ENCODE measurements around the gene HBG2.

The HBG2 gene

GRCh38 chr11:5239046-5239445 lies 15.5 kb downstream of the HBG2 start:
- no peak overlapping the region for H3K4me3 Mint-ChIP-seq
- no peaks in the 10 kb centered on the region for H3K4me1 Mint-ChIP-seq (ENCODE audit: low read depth in 2 of 2)
- H3K36me3 Mint-ChIP-seq (ENCODE audit: insufficient read depth), result no peaks in the 10 kb centered on the region
- ATAC-seq (replicated peaks) (no peak), DNase-seq (no peak)
- peaks cover 0 to 8% of the 10 kb centered on the region in 2 donors for H3K27me3 Mint-ChIP-seq
- no peaks in the 10 kb centered on the region for H3K9me3 Mint-ChIP-seq
- H3K27ac Mint-ChIP-seq, result no peak overlapping the region

- no peak for ATAC-seq (replicated peaks)
- Mint-ChIP-seq H3K4me3 (no peak overlapping the region), H3K27ac (no peak overlapping the region), H3K9me3 (no peaks in the 10 kb centered on the region), H3K4me1 (ENCODE audit: low read depth in 2 of 2) (no peaks in the 10 kb centered on the region), H3K27me3 (peaks cover 0 to 8% of the 10 kb centered on the region in 2 donors), H3K36me3 (ENCODE audit: insufficient read depth) (no peaks in the 10 kb centered on the region)
- DNase-seq, result no peak
These were observed 16.1 kb downstream of the HBG2 start for GRCh38 chr11:5238486-5238885.

GRCh38 chr11:5237420-5237819 lies 17.2 kb downstream of the HBG2 start:
- no peak overlapping the region for H3K27ac Mint-ChIP-seq
- no peaks in the 10 kb centered on the region for H3K9me3 Mint-ChIP-seq
- DNase-seq (no peak), ATAC-seq (replicated peaks) (no peak)
- H3K4me1 Mint-ChIP-seq (ENCODE audit: low read depth in 2 of 2), result no peaks in the 10 kb centered on the region
- peaks cover 0 to 8% of the 10 kb centered on the region in 2 donors for H3K27me3 Mint-ChIP-seq
- no peak overlapping the region for H3K4me3 Mint-ChIP-seq
- H3K36me3 Mint-ChIP-seq (ENCODE audit: insufficient read depth), result no peaks in the 10 kb centered on the region

- peaks cover 0 to 8% of the 10 kb centered on the region in 2 donors for H3K27me3 Mint-ChIP-seq
- ATAC-seq (replicated peaks) (no peak), DNase-seq (no peak)
- H3K36me3 Mint-ChIP-seq (ENCODE audit: insufficient read depth), result no peaks in the 10 kb centered on the region
- no peaks in the 10 kb centered on the region for H3K4me1 Mint-ChIP-seq (ENCODE audit: low read depth in 2 of 2)
- no peak overlapping the region for H3K4me3 Mint-ChIP-seq
- H3K27ac Mint-ChIP-seq, result no peak overlapping the region
- no peaks in the 10 kb centered on the region for H3K9me3 Mint-ChIP-seq
These were observed 19.1 kb downstream of the HBG2 start for GRCh38 chr11:5235364-5236095.

GRCh38 chr11:5234381-5234834 lies 20.2 kb downstream of the HBG2 start, which contains the start of gene HBD:
HBD (minus strand) TSS chr11:5234483; CDS start chr11:5234433, 50 bp downstream.
- Mint-ChIP-seq H3K36me3 (ENCODE audit: insufficient read depth) (no peaks in the 10 kb centered on the region), H3K4me1 (ENCODE audit: low read depth in 2 of 2) (no peaks in the 10 kb centered on the region), H3K4me3 (no peak within 1 kb of the TSS), H3K27ac (no peak within 1 kb of the TSS), H3K9me3 (no peaks in the 10 kb centered on the region), H3K27me3 (peaks cover 0 to 8% of the 10 kb centered on the region in 2 donors)
- DNase-seq (no peak), ATAC-seq (replicated peaks) (no peak)

GRCh38 chr11:5233307-5233706 lies 21.3 kb downstream of the HBG2 start:
- ATAC-seq (replicated peaks), result no peak
- no peak overlapping the region for H3K27ac Mint-ChIP-seq

GRCh38 chr11:5232821-5233220 lies 21.8 kb downstream of the HBG2 start:
- H3K4me3 Mint-ChIP-seq, result no peak overlapping the region
- no peak overlapping the region for H3K27ac Mint-ChIP-seq
- no peaks in the 10 kb centered on the region for H3K9me3 Mint-ChIP-seq
- no peaks in the 10 kb centered on the region for H3K4me1 Mint-ChIP-seq (ENCODE audit: low read depth in 2 of 2)
- no peaks in the 10 kb centered on the region for H3K36me3 Mint-ChIP-seq (ENCODE audit: insufficient read depth)
- DNase-seq (no peak), ATAC-seq (replicated peaks) (no peak)
- peaks cover 0 to 8% of the 10 kb centered on the region in 2 donors for H3K27me3 Mint-ChIP-seq

More at GRCh38 chr11:5233307-5233706, 21.3 kb downstream of the HBG2 start:
- Mint-ChIP-seq H3K4me3 (no peak overlapping the region), H3K9me3 (no peaks in the 10 kb centered on the region), H3K4me1 (ENCODE audit: low read depth in 2 of 2) (no peaks in the 10 kb centered on the region), H3K27me3 (peaks cover 0 to 8% of the 10 kb centered on the region in 2 donors), H3K36me3 (ENCODE audit: insufficient read depth) (no peaks in the 10 kb centered on the region)
- DNase-seq, result no peak

- no peak for DNase-seq
- H3K36me3 Mint-ChIP-seq (ENCODE audit: insufficient read depth), result no peaks in the 10 kb centered on the region
These were observed 22.4 kb downstream of the HBG2 start for GRCh38 chr11:5232176-5232575.

GRCh38 chr11:5231111-5231510 lies 23.5 kb downstream of the HBG2 start:
- Mint-ChIP-seq H3K27ac (no peak overlapping the region), H3K27me3 (peaks cover 0 to 8% of the 10 kb centered on the region in 2 donors), H3K4me3 (no peak overlapping the region), H3K9me3 (no peaks in the 10 kb centered on the region), H3K36me3 (ENCODE audit: insufficient read depth) (no peaks in the 10 kb centered on the region), H3K4me1 (ENCODE audit: low read depth in 2 of 2) (no peaks in the 10 kb centered on the region)
- ATAC-seq (replicated peaks) (no peak), DNase-seq (no peak)

More at GRCh38 chr11:5232176-5232575, 22.4 kb downstream of the HBG2 start:
- Mint-ChIP-seq H3K9me3 (no peaks in the 10 kb centered on the region), H3K27me3 (peaks cover 0 to 8% of the 10 kb centered on the region in 2 donors), H3K4me1 (ENCODE audit: low read depth in 2 of 2) (no peaks in the 10 kb centered on the region), H3K4me3 (no peak overlapping the region), H3K27ac (no peak overlapping the region)
- ATAC-seq (replicated peaks), result no peak

- H3K4me3 Mint-ChIP-seq, result no peak overlapping the region
- H3K27ac Mint-ChIP-seq, result no peak overlapping the region
- no peak for ATAC-seq (replicated peaks)
- no peaks in the 10 kb centered on the region for H3K9me3 Mint-ChIP-seq
- no peaks in the 10 kb centered on the region for H3K4me1 Mint-ChIP-seq (ENCODE audit: low read depth in 2 of 2)
- no peaks in the 10 kb centered on the region for H3K36me3 Mint-ChIP-seq (ENCODE audit: insufficient read depth)
- DNase-seq, result no peak
- H3K27me3 Mint-ChIP-seq, result peaks cover 0 to 3% of the 10 kb centered on the region in 2 donors
These were observed 24.3 kb downstream of the HBG2 start for GRCh38 chr11:5230266-5230665.

GRCh38 chr11:5229796-5230195 lies 24.8 kb downstream of the HBG2 start:
- no peak for DNase-seq
- Mint-ChIP-seq H3K4me1 (ENCODE audit: low read depth in 2 of 2) (no peaks in the 10 kb centered on the region), H3K9me3 (no peaks in the 10 kb centered on the region), H3K27me3 (no peaks in the 10 kb centered on the region), H3K27ac (no peak overlapping the region), H3K36me3 (ENCODE audit: insufficient read depth) (no peaks in the 10 kb centered on the region), H3K4me3 (no peak overlapping the region)
- ATAC-seq (replicated peaks), result no peak

- DNase-seq, result no peak
- H3K4me1 Mint-ChIP-seq (ENCODE audit: low read depth in 2 of 2), result no peaks in the 10 kb centered on the region
- no peaks in the 10 kb centered on the region for H3K36me3 Mint-ChIP-seq (ENCODE audit: insufficient read depth)
- no peak overlapping the region for H3K4me3 Mint-ChIP-seq
- no peaks in the 10 kb centered on the region for H3K27me3 Mint-ChIP-seq
- no peak overlapping the region for H3K27ac Mint-ChIP-seq
- H3K9me3 Mint-ChIP-seq, result no peaks in the 10 kb centered on the region
- ATAC-seq (replicated peaks), result no peak
These were observed 25.2 kb downstream of the HBG2 start for GRCh38 chr11:5229356-5229755.

- ATAC-seq (replicated peaks) (no peak), DNase-seq (no peak)
- Mint-ChIP-seq H3K4me1 (ENCODE audit: low read depth in 2 of 2) (no peaks in the 10 kb centered on the region), H3K4me3 (no peak overlapping the region), H3K36me3 (ENCODE audit: insufficient read depth) (no peaks in the 10 kb centered on the region), H3K27ac (no peak overlapping the region), H3K27me3 (no peaks in the 10 kb centered on the region), H3K9me3 (no peaks in the 10 kb centered on the region)
These were observed 26.5 kb downstream of the HBG2 start for GRCh38 chr11:5228124-5228523.

GRCh38 chr11:5227681-5228080 lies 26.9 kb downstream of the HBG2 start:
- ATAC-seq (replicated peaks) (no peak), DNase-seq (no peak)
- no peaks in the 10 kb centered on the region for H3K4me1 Mint-ChIP-seq (ENCODE audit: low read depth in 2 of 2)
- H3K27ac Mint-ChIP-seq, result no peak overlapping the region
- no peaks in the 10 kb centered on the region for H3K9me3 Mint-ChIP-seq
- H3K27me3 Mint-ChIP-seq, result no peaks in the 10 kb centered on the region
- no peaks in the 10 kb centered on the region for H3K36me3 Mint-ChIP-seq (ENCODE audit: insufficient read depth)
- no peak overlapping the region for H3K4me3 Mint-ChIP-seq
